Measurements from ENCODE around the gene WDR88.

GRCh38 chr19:33167438-33167837 is 35.5 kb downstream of the WDR88 start:
- no peak for TF ChIP-seq RAD21 (conservative IDR thresholded peaks at IDR 0.05)
- TF ChIP-seq, protein P1, sequence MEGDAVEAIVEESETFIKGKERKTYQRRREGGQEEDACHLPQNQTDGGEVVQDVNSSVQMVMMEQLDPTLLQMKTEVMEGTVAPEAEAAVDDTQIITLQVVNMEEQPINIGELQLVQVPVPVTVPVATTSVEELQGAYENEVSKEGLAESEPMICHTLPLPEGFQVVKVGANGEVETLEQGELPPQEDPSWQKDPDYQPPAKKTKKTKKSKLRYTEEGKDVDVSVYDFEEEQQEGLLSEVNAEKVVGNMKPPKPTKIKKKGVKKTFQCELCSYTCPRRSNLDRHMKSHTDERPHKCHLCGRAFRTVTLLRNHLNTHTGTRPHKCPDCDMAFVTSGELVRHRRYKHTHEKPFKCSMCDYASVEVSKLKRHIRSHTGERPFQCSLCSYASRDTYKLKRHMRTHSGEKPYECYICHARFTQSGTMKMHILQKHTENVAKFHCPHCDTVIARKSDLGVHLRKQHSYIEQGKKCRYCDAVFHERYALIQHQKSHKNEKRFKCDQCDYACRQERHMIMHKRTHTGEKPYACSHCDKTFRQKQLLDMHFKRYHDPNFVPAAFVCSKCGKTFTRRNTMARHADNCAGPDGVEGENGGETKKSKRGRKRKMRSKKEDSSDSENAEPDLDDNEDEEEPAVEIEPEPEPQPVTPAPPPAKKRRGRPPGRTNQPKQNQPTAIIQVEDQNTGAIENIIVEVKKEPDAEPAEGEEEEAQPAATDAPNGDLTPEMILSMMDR (IDR thresholded peaks at IDR 0.05; ENCODE audit: poor library complexity, severe bottlenecking): no peak
- TF ChIP-seq EP300 (conservative IDR thresholded peaks at IDR 0.05; ENCODE audit: poor library complexity, severe bottlenecking): no peak
- TF ChIP-seq POLR2AphosphoS5 (IDR thresholded peaks at IDR 0.05): no peak
- TF ChIP-seq EZH2 (IDR thresholded peaks at IDR 0.05; ENCODE audit: borderline replicate concordance, insufficient read depth, low read length, poor library complexity, severe bottlenecking): no peak
